Stimulated activated CD4-positive, alpha-beta T cell treated with anti-CD3 and anti-CD28 coated beads, TNF-alpha, amount 100 ng/mL, for 48 hours (primary cell): ENCODE data around the gene PFDN5.
A peak's percentile ranks its signal among the peaks of the same experiment; 100 is the strongest.
"Not testable (repeated sequence)": the region's sequence is repeated elsewhere in the genome, so short reads cannot be mapped to it uniquely, and the experiment has no call there.

ENCODE experiments used
- DNase-seq, 3 donors: peaks; one replicate each; pipeline ENCODE4 v3.0.0-alpha.2; 2020; ENCODE audit warnings: low read depth in 3 of 3

Gene PFDN5

GRCh38 chr12:53286448-53286847 is 8.9 kb upstream of the PFDN5 start:
- DNase-seq = no peak

- DNase-seq = peak; percentile 32 to 53 (median 35)
These were observed 7.6 kb upstream of the PFDN5 start for GRCh38 chr12:53287741-53288216.

- no peak for DNase-seq
These were observed 7.0 kb upstream of the PFDN5 start for GRCh38 chr12:53288322-53288721.

GRCh38 chr12:53289891-53290290 is 5.5 kb upstream of the PFDN5 start:
- DNase-seq = no peak

- no peak for DNase-seq
These were observed 4.7 kb upstream of the PFDN5 start for GRCh38 chr12:53290661-53291060.

- DNase-seq = no peak
These were observed 2.9 kb upstream of the PFDN5 start for GRCh38 chr12:53292426-53292825.

GRCh38 chr12:53295891-53296219 is 513 bp downstream of the PFDN5 start:
- DNase-seq = no peak

GRCh38 chr12:53297106-53297505 is 1.8 kb downstream of the PFDN5 start:
- not testable (repeated sequence) for DNase-seq

GRCh38 chr12:53298164-53298563 is 2.8 kb downstream of the PFDN5 start:
- no peak for DNase-seq

- peak; percentile 23 to 50 (median 24) for DNase-seq
These were observed 3.7 kb downstream of the PFDN5 start for GRCh38 chr12:53299101-53299453.

- DNase-seq = peak; percentile 66 to 83 (median 78)
These were observed 4.3 kb downstream of the PFDN5 start, which contains the start of gene MYG1 for GRCh38 chr12:53299454-53300180. Gene MYG1, plus strand, starts transcription at chr12:53299695. Its CDS starts 43 bp downstream, at chr12:53299738.

GRCh38 chr12:53300187-53300586 is 4.8 kb downstream of the PFDN5 start:
- peak in 1 of 3 donors; percentile 11 for DNase-seq

- no peak for DNase-seq
These were observed 7.6 kb downstream of the PFDN5 start for GRCh38 chr12:53302903-53303302.

GRCh38 chr12:53306826-53307225 is 11.5 kb downstream of the PFDN5 start:
- DNase-seq = no peak

GRCh38 chr12:53308276-53308675 is 12.9 kb downstream of the PFDN5 start:
- no peak for DNase-seq

GRCh38 chr12:53313996-53314395 is 18.7 kb downstream of the PFDN5 start:
- DNase-seq = no peak

- no peak for DNase-seq
These were observed 25.2 kb downstream of the PFDN5 start for GRCh38 chr12:53320352-53321195.

- DNase-seq = peak in 1 of 3 donors; percentile 62
These were observed 28.9 kb downstream of the PFDN5 start for GRCh38 chr12:53324113-53324778.

GRCh38 chr12:53324779-53325510 is 29.6 kb downstream of the PFDN5 start:
- peak; percentile 78 to 84 (median 84) for DNase-seq

GRCh38 chr12:53325511-53326061 is 30.2 kb downstream of the PFDN5 start:
- DNase-seq = no peak

GRCh38 chr12:53326460-53327185 is 31.3 kb downstream of the PFDN5 start:
- no peak for DNase-seq
